K562 (cell line): ENCODE results near the gene GPR68. TPM values are rescaled to one million over a fixed set of nuclear protein-coding genes. Genes with fewer than 3 reads are reported as not detected.

Experiments
- ATAC-seq: fragments of 200-7000 bp; cut with Tn5 transposase; 3 replicates; pipeline ENCODE4 v1.9.1; 2020; ENCODE audit warnings: moderate library complexity
- BruUV-seq: library from RNA; stranded (reverse); fragments of 400-500 nt; replicated peaks from 2 replicates; lab custom pipeline; 2021; lab: Mats Ljungman, UMichigan
- CTCF ChIA-PET: fragments of 300-600 bp; formaldehyde crosslinking; extraction: SDS; loops from one replicate; lab custom pipeline; 2021; ENCODE audit warnings: low intra/inter-chr PET ratio; lab: Yijun Ruan, JAX
- POLR2A ChIA-PET: fragments of 300-600, 350-650 bp; sonication (Branson Sonifier 250); formaldehyde crosslinking; extraction: SDS; loops from one replicate; lab custom pipeline; 2021; ENCODE audit warnings: antibody characterized with exemption, inconsistent platforms; lab: Yijun Ruan, JAX
- DNase-seq, 4 experiments: peaks; one replicate each; pipeline versions ENCODE4 v3.0.0 to v3.0.0-alpha.2; 2011 to 2018; ENCODE audit warnings: low spot score in 3 of 4, mixed read lengths in 3 of 4; ENCODE audit errors: extremely low read depth in 1 of 4
- FAIRE-seq: peaks from 2 replicates; lab custom pipeline; 2011; peaks lifted over from hg19 to GRCh38; lab: Jason Lieb, UNC
- H2AFZ ChIP-seq: 2 replicates; pipeline ENCODE4 v1.6.0; 2011; ENCODE audit warnings: low read depth, low read length, control low read depth, inconsistent platforms
- H3K27ac ChIP-seq: fragments of 200-600 bp; 3 replicates; pipeline ENCODE4 v1.8.0; 2011; ENCODE audit warnings: low read depth, mild to moderate bottlenecking, control low read depth, inconsistent platforms, low read length, moderate library complexity, mixed read lengths; ENCODE audit errors: extremely low read depth
- H3K27me3 ChIP-seq, 2 experiments: fragments of 300-600 bp in 1 of 2; 2 replicates in 1 of 2; 3 replicates in 1 of 2; pipeline versions ENCODE4 v1.6.0 to v1.8.0; 2011; ENCODE audit warnings: inconsistent platforms in 2 of 2, low read length in 2 of 2, mild to moderate bottlenecking in 1 of 2, mixed read lengths in 1 of 2, moderate library complexity in 1 of 2; ENCODE audit not compliant: control insufficient read depth in 2 of 2, insufficient read depth in 2 of 2
- H3K36me3 ChIP-seq: fragments of 300-600 bp; 3 replicates; pipeline ENCODE4 v1.8.0; 2011; ENCODE audit warnings: mild to moderate bottlenecking, low read length, inconsistent platforms; ENCODE audit not compliant: control insufficient read depth, insufficient read depth
- H3K4me1 ChIP-seq, 2 experiments: fragments of 200-600 bp in 1 of 2; replicated peaks in 1 of 2; 2 replicates in 1 of 2; 3 replicates in 1 of 2; pipeline versions ENCODE4 v1.5.1 to v1.8.0; 2011; ENCODE audit warnings: inconsistent platforms in 2 of 2, low read length in 2 of 2, mild to moderate bottlenecking in 1 of 2, mixed read lengths in 1 of 2, moderate library complexity in 1 of 2; ENCODE audit not compliant: control insufficient read depth in 2 of 2, insufficient read depth in 2 of 2
- H3K4me2 ChIP-seq: 2 replicates; pipeline ENCODE4 v1.6.1; 2011; ENCODE audit warnings: low read length, control low read depth, inconsistent platforms, mixed read lengths; ENCODE audit not compliant: insufficient read depth
- H3K4me3 ChIP-seq: fragments of 200-600 bp; sonication (generic), shearing (Covaris generic); 2 replicates; pipeline ENCODE4 v1.5.1; 2016; ENCODE audit warnings: control low read depth, inconsistent platforms
- H3K79me2 ChIP-seq: fragments of 200-600 bp; 3 replicates; pipeline ENCODE4 v1.8.0; 2011; ENCODE audit warnings: low read length, inconsistent platforms; ENCODE audit not compliant: control insufficient read depth, insufficient read depth
- H3K9ac ChIP-seq, 2 experiments: 2 replicates each; pipeline versions ENCODE4 v1.6.0 to v1.6.1; 2011; ENCODE audit warnings: low read depth in 2 of 2, low read length in 2 of 2, control low read depth in 1 of 2, inconsistent platforms in 1 of 2, mild to moderate bottlenecking in 1 of 2, mixed read lengths in 1 of 2; ENCODE audit not compliant: insufficient read depth in 1 of 2
- H3K9me1 ChIP-seq: one replicate; pipeline ENCODE4 v1.6.0; 2011; ENCODE audit warnings: inconsistent platforms, mild to moderate bottlenecking, low read length, moderate library complexity; ENCODE audit not compliant: control insufficient read depth, insufficient read depth
- H3K9me3 ChIP-seq: replicated peaks from 2 replicates; pipeline ENCODE4 v1.5.1; 2011; ENCODE audit warnings: low read depth, low read length, inconsistent platforms; ENCODE audit not compliant: control insufficient read depth, insufficient read depth
- H4K20me1 ChIP-seq: replicated peaks from 2 replicates; pipeline ENCODE4 v1.6.1; 2011; ENCODE audit warnings: low read length, inconsistent platforms, mixed read lengths; ENCODE audit not compliant: control insufficient read depth, insufficient read depth
- FOS ChIP-seq: IDR thresholded peaks from 3 replicates; pipeline ENCODE4 v1.6.1; 2011; ENCODE audit not compliant: insufficient read length; ENCODE audit errors: extremely low read depth
- FOXP4 ChIP-seq: sonication (generic); formaldehyde crosslinking; IDR thresholded peaks from 2 replicates; pipeline ENCODE4 v1.8.0; 2022; ENCODE audit warnings: mild to moderate bottlenecking, missing genetic modification reagents, borderline replicate concordance
- MCM2 ChIP-seq: fragments of 450-650 bp; IDR thresholded peaks from 2 replicates; pipeline ENCODE4 v1.6.1; 2017; ENCODE audit warnings: low read depth, mild to moderate bottlenecking
- NFIX ChIP-seq: fragments of 250-450 bp; sonication (Bioruptor Pico); IDR thresholded peaks from 2 replicates; pipeline ENCODE4 v1.4.0; 2020; ENCODE audit warnings: low read depth, mild to moderate bottlenecking, moderate library complexity
- NFXL1 ChIP-seq: fragments of 450-650 bp; formaldehyde crosslinking; IDR thresholded peaks from 2 replicates; pipeline ENCODE4 v1.4.0; 2021; ENCODE audit warnings: mild to moderate bottlenecking
- NR3C1 ChIP-seq: sonication (generic); formaldehyde crosslinking; IDR thresholded peaks from 2 replicates; pipeline ENCODE4 v1.8.1; 2022; ENCODE audit warnings: missing genetic modification reagents
- RFX1 ChIP-seq: fragments of 450-650 bp; IDR thresholded peaks from 2 replicates; pipeline ENCODE4 v1.6.1; 2016; ENCODE audit warnings: mild to moderate bottlenecking, moderate library complexity
- ZFP30 ChIP-seq: fragments of 250-450 bp; sonication (Bioruptor Pico); IDR thresholded peaks from 2 replicates; pipeline ENCODE4 v1.8.0; 2022; ENCODE audit warnings: moderate library complexity, mild to moderate bottlenecking, inconsistent platforms, borderline replicate concordance
- ZNF318 ChIP-seq, 2 experiments: fragments of 450-650 bp; IDR thresholded peaks; 2 replicates each; pipeline ENCODE4 v1.6.1; 2016; ENCODE audit warnings: mild to moderate bottlenecking in 2 of 2, borderline replicate concordance in 1 of 2, low read depth in 1 of 2, moderate library complexity in 1 of 2
- WGBS: fragments of 100-300 bp; shearing (Covaris generic); methylation state at CpG from one replicate; pipeline ENCODE4 v1.1.6; 2016; ENCODE audit warnings: low coverage, mixed read lengths; ENCODE audit not compliant: insufficient coverage; ENCODE audit errors: missing lambda C conversion rate; 5-methylcytosine and 5-hydroxymethylcytosine counted together
- in situ Hi-C: fragments of 300-500 bp; cut with MboI; formaldehyde crosslinking; loops from 4 replicates; pipeline ENCODE4 v1.15.0; 2018; ENCODE audit warnings: inconsistent platforms, mixed read lengths
- intact Hi-C: fragments of 100-400 bp; cut with micrococcal nuclease; formaldehyde crosslinking; loops from 2 replicates; pipeline ENCODE4 v1.14.2; 2022
- polyA plus RNA-seq, 8 experiments: library from polyadenylated mRNA; depleted of rRNA in 4 of 8; stranded (reverse) in 5 of 8; unstranded in 3 of 8; fragments of >200 nt; fragmentation: Nextera tagmentation in 2 of 8; fragmentation: Illumina TruSeq in 1 of 8; extraction: Ambion mirVana in 2 of 8; extraction: Trizol in 1 of 8; gene quantifications; 2 replicates each; pipeline versions ENCODE4 v1.2.1 to v1.2.3, GENCODE V29; 2011 to 2014; ENCODE audit warnings: inconsistent platforms in 1 of 8, missing spikeins in 1 of 8
- total RNA-seq, 7 experiments: library from RNA; depleted of rRNA in 6 of 7; stranded (reverse); fragments of >200 nt in 6 of 7; fragmentation: Illumina TruSeq in 2 of 7; extraction: Trizol in 2 of 7; gene quantifications; 2 replicates each; pipeline versions ENCODE4 v1.2.1 to v1.2.3, GENCODE V29; 2011 to 2021; ENCODE audit warnings: low replicate concordance in 1 of 7

The GPR68 gene
- total and polyA plus RNA-seq, 9 of the 15 experiments (the other 6 are each of a cell fraction or from before 2014, with no cell fraction given) = 0.41 to 9.4 (median 3.7) TPM

- TF ChIP-seq FOXP4 (CRISPR knock-in tag) (no peak), NFIX (CRISPR knock-in tag) (no peak), FOS (no peak), ZFP30 (CRISPR knock-in tag) (no peak)
Measured at GRCh38 chr14:91204657-91205056, 39.8 kb downstream of the GPR68 start (continued).

- POLR2A ChIA-PET = interaction anchor here (0.5 to 1.9 kb wide), 5 partner anchors 9 to 819 kb away, joined by 3 to 6 read pairs (median 4); no protein-coding TSS in a partner anchor
- no peak for TF ChIP-seq MCM2
- TF ChIP-seq ZNF318 (IDR thresholded peaks at IDR 0.05; ENCODE audit: borderline replicate concordance in 1 of 2, low read depth in 1 of 2) = no peak
- no peak for TF ChIP-seq NFXL1 (CRISPR knock-in tag)
- no peak for TF ChIP-seq NR3C1
- no peak for TF ChIP-seq RFX1
Measured at GRCh38 chr14:91202234-91202974, 42.1 kb downstream of the GPR68 start.

More at GRCh38 chr14:91202234-91202974, 42.1 kb downstream of the GPR68 start:
- no peaks in the 10 kb centered on the region for H4K20me1 ChIP-seq
- peak overlapping the region; percentile 59 to 78 for H3K9ac ChIP-seq
- intact Hi-C loops (loop anchor here (2.0 to 5.0 kb wide), 2 partner anchors 26 to 65 kb away; no protein-coding TSS in a partner anchor), in situ Hi-C loops (no loop called here)
- H3K4me3 ChIP-seq = no peak overlapping the region; the same call in 1 of the 2 replicates
- peaks cover 11 to 23% of the 10 kb centered on the region in 2 experiments for H3K4me1 ChIP-seq
- peaks cover 22% of the 10 kb centered on the region for H3K9me3 ChIP-seq
- peak overlapping the region; percentile 62 for H3K4me2 ChIP-seq
- DNase-seq (peak; percentile 70 to 94 (median 73)), FAIRE-seq (peak; percentile 98), ATAC-seq (peak; percentile 96)
- H3K9me1 ChIP-seq = no peaks in the 10 kb centered on the region
- H3K27me3 ChIP-seq = no peaks in the 10 kb centered on the region
- no TSS peak for BruUV-seq
- no peaks in the 10 kb centered on the region for H3K79me2 ChIP-seq
- peaks cover 58% of the 10 kb centered on the region for H3K36me3 ChIP-seq
- peak overlapping the region; percentile 86 for H3K27ac ChIP-seq
- CTCF ChIA-PET = no interaction called here
- 24% methylated on average over 10 of the region's 15 CpGs for WGBS
- peak overlapping the region; percentile 56; the same call in 1 of the 2 replicates for H2AFZ ChIP-seq
